DMS 273 (cell line): ENCODE data around the gene GABRB1.

Source experiments
- DNase-seq: peaks from one replicate; lab custom pipeline; 2025; ENCODE audit not compliant: unreplicated experiment; lab: John Stamatoyannopoulos, UW

Gene GABRB1

DNA sequence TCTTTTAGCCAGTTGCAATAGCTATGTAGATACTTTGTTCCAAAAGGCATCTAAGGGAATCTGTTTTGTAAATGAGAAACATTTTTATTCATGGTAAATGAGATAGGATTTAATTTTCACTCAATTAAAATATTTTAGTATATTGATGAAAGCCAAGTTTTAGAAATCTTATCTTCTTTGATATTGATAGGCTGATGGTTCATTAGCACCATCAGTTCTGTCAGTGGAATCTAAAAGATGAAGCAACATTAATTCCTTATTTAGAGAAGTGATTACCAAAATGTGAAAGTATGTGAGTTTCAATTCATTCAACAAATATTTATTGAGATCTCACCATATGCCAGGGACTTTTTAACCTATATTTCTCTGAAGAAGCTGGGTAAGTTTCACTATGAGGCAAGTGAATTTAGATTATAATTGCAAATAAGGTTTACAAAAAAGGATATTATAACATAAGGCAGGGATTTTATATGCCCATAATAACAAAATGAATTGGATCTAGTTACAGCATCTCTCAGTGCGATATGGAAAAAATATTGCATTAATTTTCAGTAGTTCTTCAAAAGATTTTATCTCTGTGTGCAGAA lies 79.3 kb downstream of the GABRB1 start:
- no peak for DNase-seq

DNA sequence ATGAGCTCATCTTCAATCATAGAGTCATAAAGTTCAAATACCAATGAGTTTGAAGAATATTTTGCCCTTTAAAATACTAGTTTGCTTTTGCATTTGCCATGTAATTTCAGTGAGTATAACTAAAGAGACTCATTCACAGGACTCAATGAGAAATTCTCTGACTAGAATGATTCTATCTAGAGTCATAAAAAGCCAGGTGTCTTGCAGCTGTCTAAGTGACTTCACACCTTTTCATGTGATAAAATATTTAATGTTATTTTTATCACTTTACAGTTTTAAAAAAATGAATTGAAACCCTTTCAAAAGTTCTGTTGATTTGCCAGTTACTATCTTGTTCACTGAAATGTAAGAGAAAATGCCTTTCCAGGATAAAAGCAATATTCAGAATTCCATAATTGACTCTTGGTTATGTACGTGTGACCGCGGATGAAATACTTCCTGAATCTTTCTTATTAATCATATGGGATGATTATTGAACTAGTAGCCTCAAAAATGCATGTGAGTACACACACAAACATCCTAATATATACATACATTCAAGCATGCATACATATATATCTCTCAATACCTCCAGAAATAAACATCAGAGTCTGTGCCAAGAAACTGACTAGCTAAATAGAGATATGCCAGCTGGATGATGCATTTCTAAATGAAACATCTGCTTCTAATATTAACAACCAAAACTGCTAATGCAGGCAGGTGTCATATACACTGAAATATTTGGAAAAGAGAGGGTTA lies 87.0 kb downstream of the GABRB1 start:
- peak; percentile 42 for DNase-seq

DNA sequence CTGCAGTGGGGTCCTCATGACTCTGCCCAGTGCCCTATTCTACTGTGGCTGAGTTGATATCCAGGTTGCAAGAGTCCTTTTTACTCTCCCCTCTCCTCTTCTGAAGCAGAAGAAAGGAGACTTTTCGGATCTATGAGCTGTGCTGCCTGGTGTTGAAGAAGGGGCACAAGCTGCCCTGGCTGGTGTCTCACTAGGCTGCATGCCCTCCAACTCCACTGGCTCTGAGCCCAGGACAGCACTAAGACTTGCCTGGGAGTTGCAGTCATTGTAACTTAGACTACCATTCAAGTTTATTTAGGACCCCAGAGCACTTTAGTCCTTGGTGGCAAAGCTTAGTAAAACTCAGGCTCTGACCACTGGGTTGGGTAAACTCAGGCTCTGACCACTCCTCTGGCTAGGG lies 89.4 kb downstream of the GABRB1 start:
- peak; percentile 25 for DNase-seq

DNA sequence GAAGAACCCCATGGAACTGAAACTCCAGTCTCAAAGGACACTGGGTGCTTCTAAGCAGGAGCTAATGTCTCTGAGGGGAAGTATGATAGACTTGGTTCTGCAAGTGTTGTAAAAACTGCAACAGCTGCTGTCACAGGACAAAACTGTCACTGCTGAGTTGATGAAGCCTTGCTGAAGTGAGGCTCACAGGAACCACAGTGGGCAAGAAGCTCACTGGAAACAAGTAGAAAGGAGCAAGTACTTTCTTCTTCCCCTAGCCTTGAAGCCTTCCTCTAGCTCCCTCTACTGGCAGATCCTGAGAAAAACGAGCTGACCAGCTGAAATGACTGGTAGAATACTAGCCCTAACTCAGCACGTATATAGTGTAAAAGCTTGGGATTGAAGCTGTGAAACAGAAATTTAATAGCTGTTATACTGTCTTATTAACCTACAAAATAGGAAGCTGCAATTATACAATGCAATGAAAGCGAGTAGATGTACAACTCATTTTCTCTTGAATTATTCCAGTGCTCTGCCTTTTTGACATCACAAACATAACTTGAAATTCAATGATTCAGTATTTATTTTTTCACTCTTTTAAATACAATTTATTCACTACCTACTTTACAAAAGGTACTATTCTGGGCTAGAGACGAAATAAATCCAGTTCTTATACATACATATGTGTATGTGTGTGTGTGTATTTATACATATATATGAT lies 91.4 kb downstream of the GABRB1 start:
- DNase-seq = peak; percentile 86

DNA sequence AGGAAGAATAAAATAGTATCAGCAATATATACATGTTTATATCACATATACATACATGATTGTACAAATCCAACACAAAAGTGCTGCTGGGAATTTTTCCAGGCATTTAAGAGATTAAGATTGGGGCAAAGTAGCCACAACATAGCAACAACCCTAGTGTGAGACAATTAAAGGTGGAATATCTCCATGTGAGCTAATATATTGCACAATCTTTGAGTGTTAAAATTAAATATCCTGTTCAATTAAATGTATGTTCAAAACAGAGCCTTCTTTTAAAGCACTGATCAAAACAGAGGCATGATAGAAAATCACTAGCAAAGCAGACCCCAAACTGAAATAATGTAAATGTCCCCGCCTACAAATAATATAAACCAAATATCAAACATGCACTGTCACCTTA lies 97.6 kb downstream of the GABRB1 start:
- DNase-seq = no peak

DNA sequence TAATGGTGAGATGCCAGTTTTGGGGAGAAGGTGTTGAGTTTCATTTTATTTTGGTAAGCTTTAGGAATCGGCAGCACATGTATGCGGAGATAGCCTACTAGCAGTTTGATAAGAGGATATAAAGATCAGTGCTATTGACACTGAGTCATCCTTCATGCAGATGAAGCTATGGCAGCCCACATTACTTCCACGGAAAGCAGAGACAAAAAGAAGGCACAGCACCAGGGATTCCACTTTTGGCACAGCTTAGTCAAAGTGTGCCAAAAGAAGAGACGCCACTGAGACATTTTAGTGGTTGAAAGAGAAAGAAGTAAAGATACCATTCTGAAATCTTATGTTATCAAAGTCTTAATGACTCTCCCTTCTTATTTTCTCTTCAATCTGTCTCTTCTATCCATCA lies 103.8 kb downstream of the GABRB1 start:
- DNase-seq = no peak

DNA sequence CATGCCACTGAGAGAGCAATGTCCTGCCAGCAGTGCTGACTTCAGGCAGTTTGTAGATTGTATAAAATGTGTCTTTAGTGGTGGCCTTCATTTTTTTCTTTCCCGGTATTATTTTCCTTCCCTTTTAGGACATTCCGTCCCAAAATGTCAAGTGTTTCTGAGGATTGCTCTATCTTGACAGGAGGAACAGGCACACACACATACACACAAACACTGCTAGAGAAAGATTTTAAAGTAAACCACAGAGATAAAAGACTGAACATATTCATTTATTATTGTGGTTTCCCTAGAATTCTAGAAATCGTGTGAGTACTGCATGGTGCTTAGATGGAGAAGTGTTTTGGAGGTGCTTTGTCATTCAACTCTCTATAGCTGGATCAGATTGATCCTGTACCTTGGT lies 111.9 kb downstream of the GABRB1 start:
- DNase-seq = no peak

DNA sequence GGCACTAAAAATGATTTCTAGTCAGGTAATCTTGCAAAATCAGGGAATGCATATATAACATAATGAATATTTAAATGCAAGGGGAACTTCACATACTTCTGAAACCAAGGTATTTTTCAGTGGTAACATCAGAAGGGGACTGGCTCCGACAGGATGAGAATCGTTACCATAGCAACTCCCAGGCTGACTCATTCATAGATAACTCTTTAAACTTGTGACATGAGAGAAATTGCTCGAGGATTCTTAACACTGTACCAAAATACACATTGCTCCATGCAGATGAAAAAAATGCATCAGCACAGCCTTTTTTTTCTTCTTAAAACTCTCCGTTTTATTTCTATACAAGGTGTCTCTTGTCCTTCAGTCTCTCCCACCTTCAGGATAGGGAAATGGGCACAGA lies 114.3 kb downstream of the GABRB1 start:
- peak; percentile 53 for DNase-seq

DNA sequence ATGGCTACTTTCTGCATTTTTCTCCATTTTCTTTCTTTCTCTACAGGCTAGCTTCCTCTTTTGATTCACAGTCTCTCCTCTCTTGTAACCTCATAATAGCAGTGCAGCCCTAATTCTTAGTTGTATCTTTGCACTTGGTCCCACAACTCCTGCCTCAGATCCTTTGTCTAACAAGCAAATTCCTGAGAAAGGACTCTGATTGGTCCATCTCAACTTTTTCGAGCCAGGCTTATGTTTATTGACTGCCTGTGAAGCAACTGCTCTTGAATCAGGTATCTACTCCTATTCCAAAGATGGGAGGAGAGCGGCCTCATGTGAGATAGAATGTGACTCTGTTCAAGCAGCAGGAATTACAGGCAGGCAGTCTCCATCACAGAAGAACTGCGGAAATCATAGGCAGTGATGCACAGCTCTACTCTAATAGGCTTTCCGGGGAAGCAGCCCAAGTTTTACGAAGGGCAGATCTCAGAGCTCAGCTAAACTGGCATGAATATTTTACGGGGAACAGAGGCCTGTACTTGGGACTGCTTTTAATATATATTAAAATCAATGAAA lies 123.5 kb downstream of the GABRB1 start:
- DNase-seq = no peak

DNA sequence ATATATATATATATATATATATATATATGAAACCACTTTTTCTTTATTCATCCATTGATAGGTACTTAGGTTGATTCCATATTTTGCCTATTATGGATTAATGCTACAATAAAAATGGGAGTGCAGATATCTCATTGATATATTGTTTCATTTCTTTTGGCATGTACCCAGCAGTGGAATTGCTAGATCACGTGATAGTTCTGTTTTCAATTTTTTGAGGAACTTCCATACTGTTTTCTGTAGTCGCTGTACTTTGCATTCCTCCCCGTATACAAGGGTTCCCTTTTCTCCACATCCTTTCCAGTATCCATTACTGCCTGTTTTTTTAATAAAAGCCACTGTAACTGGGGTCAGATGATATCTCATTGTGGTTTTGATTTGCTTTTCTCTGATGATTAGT lies 124.6 kb downstream of the GABRB1 start:
- DNase-seq = no peak

DNA sequence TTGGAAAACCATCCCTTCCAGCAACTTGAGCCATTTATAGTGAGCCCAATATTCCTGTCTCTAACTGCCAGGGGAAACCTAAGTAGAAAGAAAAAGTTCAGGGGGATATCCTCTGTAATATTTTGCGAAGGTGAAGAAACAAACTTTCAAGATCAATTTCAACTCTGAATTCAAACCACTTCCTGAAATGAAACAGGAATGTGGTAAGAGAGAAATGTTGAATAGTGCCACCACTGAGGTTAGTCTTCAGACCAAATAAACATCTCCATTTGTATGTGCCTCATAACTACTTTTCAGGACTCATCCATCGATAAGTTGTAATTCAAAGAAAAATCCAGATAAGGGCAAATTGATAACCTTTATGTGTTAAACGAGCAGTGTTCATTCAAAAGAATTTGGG lies 128.7 kb downstream of the GABRB1 start:
- DNase-seq = no peak

DNA sequence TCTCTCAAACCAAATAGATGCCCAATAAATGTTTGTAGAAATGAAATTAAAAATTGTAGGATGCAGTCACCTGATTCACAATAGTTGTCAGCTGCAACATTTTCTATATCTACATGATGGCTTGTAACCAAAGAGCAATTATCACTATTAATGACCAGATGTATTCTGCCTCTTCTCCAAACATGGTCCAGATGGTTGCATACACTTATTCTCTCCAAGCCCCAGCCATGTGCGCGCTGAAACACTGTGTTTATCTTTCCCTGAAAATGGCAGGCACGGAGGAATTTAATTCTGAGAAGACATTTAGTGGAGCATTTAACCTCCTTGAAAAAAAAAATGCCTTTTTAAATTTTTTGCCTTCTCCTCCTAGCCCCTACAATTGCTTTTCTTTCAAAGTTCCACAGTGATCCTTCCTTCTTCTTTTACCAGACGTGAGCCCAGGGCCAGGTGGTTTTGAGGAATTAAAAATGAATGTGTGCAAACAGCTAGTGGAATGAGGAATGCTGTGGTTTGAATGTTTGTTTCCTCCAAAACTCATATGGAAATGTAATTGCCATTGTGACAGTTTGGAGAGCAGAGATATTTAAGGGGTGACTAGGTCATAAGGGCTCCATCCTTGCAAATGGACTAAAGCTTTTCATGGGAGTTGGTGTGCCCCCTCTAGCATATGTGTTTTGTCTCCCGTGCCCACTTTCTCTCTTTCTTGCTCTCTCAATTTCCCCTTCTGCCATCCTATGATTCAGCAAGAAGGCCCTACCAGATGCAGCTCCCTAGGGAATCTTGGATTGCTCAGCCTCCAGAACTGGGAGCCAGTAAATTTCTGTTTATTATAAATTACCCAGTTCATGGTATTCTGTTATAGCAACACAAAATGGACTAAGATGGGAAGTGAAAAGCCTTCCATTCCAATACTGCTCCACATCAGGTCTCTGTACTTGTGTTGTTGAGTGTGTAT lies 136.0 kb downstream of the GABRB1 start:
- DNase-seq = peak; percentile 93

DNA sequence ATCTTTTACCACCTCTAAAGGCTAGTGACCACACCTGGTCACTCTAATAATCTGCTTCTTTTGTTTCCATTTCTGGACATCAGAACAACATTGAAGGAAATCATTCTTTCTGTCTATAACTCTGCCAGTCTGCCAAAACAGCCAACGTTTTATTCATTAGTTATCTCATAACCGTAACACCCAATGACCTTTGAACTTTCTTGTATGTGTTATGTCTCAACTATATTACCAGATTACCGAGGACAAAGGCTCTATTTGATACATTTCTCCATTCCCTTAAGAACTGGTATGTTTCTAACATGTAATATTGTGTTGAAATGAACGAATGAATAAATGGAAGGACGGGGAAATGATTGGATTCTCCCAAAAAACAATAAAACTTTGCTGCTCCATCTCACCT lies 152.7 kb downstream of the GABRB1 start:
- DNase-seq = no peak

DNA sequence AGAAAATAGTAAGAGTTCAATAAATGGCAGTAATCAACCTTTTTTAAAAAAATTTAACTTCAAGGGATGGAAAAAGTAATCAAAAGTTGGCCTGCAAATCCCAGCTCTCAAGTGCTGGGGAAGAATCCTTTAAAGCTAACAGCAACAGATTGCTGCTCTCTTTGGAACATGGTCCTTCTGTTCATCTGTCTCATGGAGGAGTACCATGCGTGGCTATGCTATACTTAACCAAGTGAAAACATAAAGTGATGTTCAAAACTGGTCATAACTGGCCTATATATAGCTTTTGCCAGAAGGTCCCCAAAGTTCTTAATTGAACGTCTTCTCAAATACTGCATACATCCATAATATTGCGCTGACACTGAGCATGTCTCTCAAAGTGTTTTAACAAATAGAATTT lies 154.4 kb downstream of the GABRB1 start:
- no peak for DNase-seq

DNA sequence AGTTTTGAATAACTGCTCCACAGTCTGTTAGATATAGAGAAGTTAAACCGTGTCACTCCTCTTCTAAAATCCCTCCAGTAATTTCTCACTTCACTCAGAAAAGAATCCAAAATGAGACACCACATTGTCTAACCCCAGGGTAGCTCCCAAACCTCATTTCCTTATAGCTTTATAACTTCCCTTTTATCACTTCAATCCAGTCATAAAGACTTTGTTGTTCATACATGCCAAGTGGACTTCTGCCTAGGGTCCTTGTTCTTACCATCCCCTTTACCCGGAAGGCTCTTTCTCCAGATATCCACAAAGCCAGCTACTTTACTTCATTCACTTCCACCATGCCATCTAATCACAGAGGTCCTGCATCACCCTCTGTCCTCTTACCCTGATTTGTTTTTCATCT lies 156.2 kb downstream of the GABRB1 start:
- no peak for DNase-seq

DNA sequence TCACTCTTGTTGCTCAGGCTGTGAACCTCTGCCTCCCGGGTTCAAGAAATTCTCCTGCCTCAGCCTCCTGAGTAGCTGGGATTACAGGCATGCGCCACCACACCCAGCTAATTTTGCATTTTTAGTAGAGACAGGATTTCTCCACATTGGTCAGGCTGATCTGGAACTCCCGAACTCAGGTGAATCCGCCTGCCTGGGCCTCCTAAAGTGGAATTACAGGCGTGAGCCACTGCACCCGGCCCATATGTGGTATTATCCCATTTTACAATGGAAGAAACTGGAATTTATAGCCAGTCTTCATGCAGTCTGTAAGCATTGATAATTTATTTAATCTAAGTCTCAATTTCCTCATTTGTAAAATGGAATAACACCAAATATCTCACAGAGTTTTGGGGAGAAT lies 161.8 kb downstream of the GABRB1 start:
- no peak for DNase-seq

DNA sequence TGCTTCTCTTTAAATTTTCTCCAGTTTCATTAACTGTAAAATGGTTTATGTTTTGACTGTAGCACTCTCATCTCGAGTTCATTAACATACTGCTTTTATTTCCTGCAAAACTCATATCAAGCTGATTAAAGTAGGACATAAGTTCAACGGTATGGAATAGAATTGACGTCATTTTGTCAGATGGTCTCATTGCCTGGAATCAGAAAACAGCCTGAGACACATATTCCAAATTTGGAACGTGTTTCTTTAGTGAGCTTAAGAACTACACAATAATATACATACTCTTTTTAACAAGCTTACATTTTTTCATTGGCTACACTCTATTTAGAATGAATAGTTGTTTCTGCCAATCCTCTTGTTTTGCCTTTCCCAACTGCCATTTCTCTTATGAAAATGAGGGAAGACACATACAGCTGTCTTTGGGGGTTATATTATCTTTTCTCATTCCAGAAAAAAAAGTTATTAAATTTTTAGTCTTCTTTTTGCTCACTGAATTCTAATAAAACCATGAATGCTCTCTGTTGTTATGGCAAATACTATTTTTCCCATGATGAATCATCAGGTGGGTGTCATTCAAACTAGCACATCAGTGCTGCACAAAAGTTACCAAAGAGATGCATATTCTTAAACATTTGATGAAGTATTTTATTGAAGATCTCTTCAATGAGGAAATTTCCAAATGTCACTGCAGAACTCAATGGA lies 162.8 kb downstream of the GABRB1 start:
- DNase-seq = no peak

DNA sequence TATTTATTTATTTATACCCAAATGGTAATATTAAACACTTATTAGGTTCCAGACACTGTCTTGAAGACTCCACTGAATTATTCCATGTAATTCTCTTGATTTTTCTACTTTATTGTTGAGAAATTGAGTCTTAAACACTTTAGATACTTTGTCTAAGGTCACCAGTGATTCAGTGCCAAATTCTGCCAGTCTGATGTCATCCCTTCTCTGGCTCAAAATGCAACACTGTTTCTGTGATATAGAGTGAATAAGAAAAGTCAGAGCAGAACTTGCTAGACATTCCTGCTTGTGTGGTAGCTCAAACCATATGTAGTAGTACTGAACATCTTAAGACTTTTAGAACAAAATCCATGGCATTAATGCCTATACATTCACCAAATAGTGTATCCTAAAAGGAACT lies 164.3 kb downstream of the GABRB1 start:
- no peak for DNase-seq

DNA sequence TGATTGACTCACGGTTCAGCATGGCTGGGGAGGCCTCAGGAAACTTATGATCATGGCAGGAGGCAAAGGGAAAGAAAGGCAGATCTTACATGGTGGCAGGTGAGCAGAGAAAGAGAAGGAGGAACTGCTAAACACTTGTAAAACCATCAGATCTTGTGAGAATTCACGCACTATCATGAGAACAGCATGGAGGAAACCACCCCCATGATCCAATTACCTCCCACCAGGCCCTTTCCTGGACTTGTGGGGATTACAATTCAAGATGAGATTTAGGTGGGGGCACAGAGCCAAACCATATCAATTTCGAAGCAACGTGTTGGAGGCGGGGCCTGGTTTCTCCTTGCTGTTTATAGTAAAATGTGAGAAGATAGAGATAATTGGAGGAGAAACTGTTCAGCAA lies 167.4 kb downstream of the GABRB1 start:
- peak; percentile 10 for DNase-seq

DNA sequence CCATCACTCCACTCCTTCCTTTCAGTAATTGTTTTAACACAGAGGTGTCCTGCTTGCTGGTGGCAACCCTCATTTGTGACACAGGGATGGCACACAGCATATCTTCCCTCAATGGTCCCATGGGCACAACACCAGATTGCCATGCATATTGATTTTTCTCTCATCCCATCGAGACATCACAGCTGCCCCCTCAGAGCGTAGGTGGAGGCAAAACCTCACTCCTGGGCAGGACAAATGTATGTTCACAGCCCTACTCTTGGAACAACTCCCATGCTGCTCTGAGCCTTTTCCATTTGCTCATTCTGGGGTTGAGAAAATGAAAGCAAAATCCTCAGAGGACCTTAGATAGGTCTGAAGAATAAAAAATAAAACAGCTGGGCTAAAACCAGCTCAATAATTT lies 172.2 kb downstream of the GABRB1 start:
- peak; percentile 42 for DNase-seq
